H9 (cell line): ENCODE data around the gene TNIP1. TPM values are rescaled to one million over a fixed set of nuclear protein-coding genes. Genes with fewer than 3 reads are reported as not detected.

Experiments used
- DNase-seq: peaks from one replicate; pipeline ENCODE4 v3.0.0-alpha.2; 2017
- H2AFZ ChIP-seq: one replicate; pipeline ENCODE4 v1.6.1; 2013; ENCODE audit warnings: mild to moderate bottlenecking, low read length, control low read depth, moderate library complexity
- H2AK5ac ChIP-seq: 2 replicates; pipeline ENCODE4 v1.6.1; 2013; ENCODE audit warnings: low read length, control low read depth, mixed read lengths; ENCODE audit not compliant: insufficient read length
- H2BK120ac ChIP-seq: one replicate; pipeline ENCODE4 v1.6.1; 2013; ENCODE audit warnings: low read depth, mild to moderate bottlenecking, low read length, control low read depth, inconsistent platforms; ENCODE audit not compliant: poor library complexity, severe bottlenecking
- H2BK12ac ChIP-seq: 2 replicates; pipeline ENCODE4 v1.6.1; 2013; ENCODE audit warnings: low read length, control low read depth, mixed read lengths, low read depth; ENCODE audit not compliant: insufficient read length
- H2BK15ac ChIP-seq: 2 replicates; pipeline ENCODE4 v1.6.1; 2013; ENCODE audit warnings: low read depth, low read length, control low read depth
- H2BK20ac ChIP-seq: one replicate; pipeline ENCODE4 v1.6.1; 2013; ENCODE audit warnings: low read depth, mild to moderate bottlenecking, low read length, control low read depth, inconsistent platforms; ENCODE audit not compliant: poor library complexity, severe bottlenecking
- H2BK5ac ChIP-seq: 2 replicates; pipeline ENCODE4 v1.6.1; 2013; ENCODE audit warnings: low read length, control low read depth, mixed read lengths; ENCODE audit not compliant: insufficient read length
- H3K14ac ChIP-seq: 2 replicates; pipeline ENCODE4 v1.6.1; 2013; ENCODE audit warnings: low read length, control low read depth; ENCODE audit not compliant: insufficient read depth
- H3K18ac ChIP-seq: 2 replicates; pipeline ENCODE4 v1.6.1; 2013; ENCODE audit warnings: low read depth, mild to moderate bottlenecking, mixed read lengths, low read length, control low read depth; ENCODE audit not compliant: insufficient read length
- H3K23ac ChIP-seq: 2 replicates; pipeline ENCODE4 v1.6.1; 2013; ENCODE audit warnings: low read length, control low read depth, mixed read lengths, low read depth; ENCODE audit not compliant: insufficient read length
- H3K23me2 ChIP-seq: 2 replicates; pipeline ENCODE4 v1.6.1; 2013; ENCODE audit warnings: low read depth, mild to moderate bottlenecking, mixed read lengths, low read length, control low read depth; ENCODE audit not compliant: insufficient read length, poor library complexity, severe bottlenecking
- H3K27ac ChIP-seq: 2 replicates; pipeline ENCODE4 v1.5.1; 2013; ENCODE audit warnings: low read length, control low read depth, mixed read lengths, low read depth; ENCODE audit not compliant: insufficient read length
- H3K27me3 ChIP-seq: 2 replicates; pipeline ENCODE4 v1.6.1; 2013; ENCODE audit warnings: low read length, control low read depth, inconsistent platforms; ENCODE audit not compliant: insufficient read depth
- H3K4ac ChIP-seq: 2 replicates; pipeline ENCODE4 v1.6.1; 2013; ENCODE audit warnings: low read depth, mild to moderate bottlenecking, control low read depth, inconsistent platforms, low read length, moderate library complexity
- H3K4me1 ChIP-seq: 2 replicates; pipeline ENCODE4 v1.6.1; 2013; ENCODE audit warnings: low read length, control low read depth, inconsistent platforms; ENCODE audit not compliant: insufficient read depth
- H3K4me2 ChIP-seq: 2 replicates; pipeline ENCODE4 v1.6.1; 2013; ENCODE audit warnings: low read length, control low read depth, mixed read lengths; ENCODE audit not compliant: insufficient read length, insufficient read depth
- H3K56ac ChIP-seq: 2 replicates; pipeline ENCODE4 v1.6.1; 2013; ENCODE audit warnings: low read depth, mild to moderate bottlenecking, mixed read lengths, low read length, control low read depth; ENCODE audit not compliant: insufficient read length
- H3K79me1 ChIP-seq: 2 replicates; pipeline ENCODE4 v1.6.1; 2013; ENCODE audit warnings: low read depth, mild to moderate bottlenecking, moderate library complexity, low read length, control low read depth, inconsistent platforms; ENCODE audit not compliant: insufficient read depth, poor library complexity, severe bottlenecking
- H3K79me2 ChIP-seq: 2 replicates; pipeline ENCODE4 v1.6.1; 2013; ENCODE audit warnings: low read length, control low read depth, inconsistent platforms; ENCODE audit not compliant: insufficient read depth
- H3K9ac ChIP-seq: 2 replicates; pipeline ENCODE4 v1.6.1; 2013; ENCODE audit warnings: low read length, control low read depth, mixed read lengths; ENCODE audit not compliant: insufficient read length; ENCODE audit errors: extremely low read depth
- H3K9me3 ChIP-seq: one replicate; pipeline ENCODE4 v1.6.1; 2013; ENCODE audit warnings: low read depth, low read length, inconsistent platforms; ENCODE audit not compliant: control insufficient read depth
- H3T11ph ChIP-seq: one replicate; pipeline ENCODE4 v1.6.1; 2013; ENCODE audit warnings: mild to moderate bottlenecking, low read length, control low read depth, inconsistent platforms
- H4K20me1 ChIP-seq: one replicate; pipeline ENCODE4 v1.6.1; 2013; ENCODE audit not compliant: control insufficient read depth, insufficient read length, insufficient read depth
- H4K5ac ChIP-seq: 2 replicates; pipeline ENCODE4 v1.6.1; 2013; ENCODE audit warnings: low read depth, mild to moderate bottlenecking, mixed read lengths, low read length, control low read depth; ENCODE audit not compliant: insufficient read length
- H4K8ac ChIP-seq: replicated peaks from 2 replicates; pipeline ENCODE4 v1.6.1; 2013; ENCODE audit warnings: low read length, control low read depth, mixed read lengths, low read depth; ENCODE audit not compliant: insufficient read length
- H4K91ac ChIP-seq: 2 replicates; pipeline ENCODE4 v1.6.1; 2013; ENCODE audit warnings: low read depth, mild to moderate bottlenecking, moderate library complexity, mixed read lengths, low read length, control low read depth; ENCODE audit not compliant: insufficient read length
- H3K27ac Mint-ChIP-seq, 3 experiments: 2 replicates in 2 of 3; 3 replicates in 1 of 3; pipeline ENCODE4 v1.8.0; 2020 to 2021; ENCODE audit warnings: mixed read lengths in 3 of 3, mild to moderate bottlenecking in 1 of 3, moderate library complexity in 1 of 3
- H3K27me3 Mint-ChIP-seq: 2 replicates; pipeline ENCODE4 v1.8.0; 2021; ENCODE audit warnings: low read depth, mild to moderate bottlenecking, moderate library complexity, mixed read lengths
- H3K36me3 Mint-ChIP-seq, 3 experiments: 2 replicates in 2 of 3; 3 replicates in 1 of 3; pipeline ENCODE4 v1.8.0; 2020 to 2021; ENCODE audit warnings: low read depth in 3 of 3, mixed read lengths in 3 of 3; ENCODE audit not compliant: insufficient read depth in 1 of 3
- H3K4me1 Mint-ChIP-seq, 2 experiments: 2 replicates each; pipeline ENCODE4 v1.8.0; 2020; ENCODE audit warnings: mixed read lengths in 2 of 2
- H3K4me3 Mint-ChIP-seq, 2 experiments: 2 replicates in 1 of 2; 3 replicates in 1 of 2; pipeline ENCODE4 v1.8.0; 2020 to 2021; ENCODE audit warnings: mild to moderate bottlenecking in 2 of 2, mixed read lengths in 2 of 2, moderate library complexity in 1 of 2
- H3K9me3 Mint-ChIP-seq, 2 experiments: 2 replicates in 1 of 2; 3 replicates in 1 of 2; pipeline ENCODE4 v1.8.0; 2020; ENCODE audit warnings: mild to moderate bottlenecking in 2 of 2, mixed read lengths in 2 of 2, moderate library complexity in 1 of 2
- WGBS: extraction: QIAGEN DNeasy Blood & Tissue Kit; methylation state at CpG from one replicate; pipeline ENCODE4 v1.1.7; 2013; ENCODE audit warnings: missing lambda C conversion rate, low lambda C conversion rate, mixed read lengths; ENCODE audit not compliant: insufficient read length; ENCODE audit errors: extremely low coverage; 5-methylcytosine and 5-hydroxymethylcytosine counted together
- total RNA-seq: library from RNA; stranded (reverse); gene quantifications from 2 replicates; pipeline ENCODE4 v1.2.1, GENCODE V29; 2021
- TF ChIP-seq, protein P1 (sequence below): fragments of 200-600 bp; sonication (generic); conservative IDR thresholded peaks from 3 replicates; pipeline ENCODE4 v1.8.0; 2021; ENCODE audit warnings: antibody characterized with exemption, mild to moderate bottlenecking

Gene TNIP1
- total RNA-seq, 1 experiment from 2014 or later, result 40.8 TPM

GRCh38 chr5:151031554-151031953, 49.3 kb downstream of the TNIP1 start:
- Histone ChIP-seq H3K4me2 (no peak overlapping the region), H3K23me2 (no peaks in the 10 kb centered on the region), H3K4ac (no peak overlapping the region), H2BK120ac (no peak overlapping the region), H2BK5ac (no peak overlapping the region), H3K79me1 (no peaks in the 10 kb centered on the region), H3T11ph (no peak overlapping the region), H3K18ac (no peak overlapping the region), H2BK15ac (no peak overlapping the region), H3K56ac (no peak overlapping the region), H3K23ac (no peak overlapping the region), H3K4me1 (no peaks in the 10 kb centered on the region), H3K9me3 (no peaks in the 10 kb centered on the region), H4K8ac (no peak overlapping the region), H3K27ac (no peak overlapping the region), H4K20me1 (no peaks in the 10 kb centered on the region), H4K91ac (no peak overlapping the region), H3K9ac (no peak overlapping the region), H2AK5ac (no peak overlapping the region), H2BK20ac (no peak overlapping the region), H4K5ac (no peak overlapping the region), H2BK12ac (no peak overlapping the region), H3K14ac (no peak overlapping the region), H2AFZ (no peak overlapping the region), H3K27me3 (no peaks in the 10 kb centered on the region), H3K79me2 (no peaks in the 10 kb centered on the region)
- no peaks in the 10 kb centered on the region for H3K27me3 Mint-ChIP-seq
- H3K4me1 Mint-ChIP-seq, result no peaks in the 10 kb centered on the region
- TF ChIP-seq, protein P1, sequence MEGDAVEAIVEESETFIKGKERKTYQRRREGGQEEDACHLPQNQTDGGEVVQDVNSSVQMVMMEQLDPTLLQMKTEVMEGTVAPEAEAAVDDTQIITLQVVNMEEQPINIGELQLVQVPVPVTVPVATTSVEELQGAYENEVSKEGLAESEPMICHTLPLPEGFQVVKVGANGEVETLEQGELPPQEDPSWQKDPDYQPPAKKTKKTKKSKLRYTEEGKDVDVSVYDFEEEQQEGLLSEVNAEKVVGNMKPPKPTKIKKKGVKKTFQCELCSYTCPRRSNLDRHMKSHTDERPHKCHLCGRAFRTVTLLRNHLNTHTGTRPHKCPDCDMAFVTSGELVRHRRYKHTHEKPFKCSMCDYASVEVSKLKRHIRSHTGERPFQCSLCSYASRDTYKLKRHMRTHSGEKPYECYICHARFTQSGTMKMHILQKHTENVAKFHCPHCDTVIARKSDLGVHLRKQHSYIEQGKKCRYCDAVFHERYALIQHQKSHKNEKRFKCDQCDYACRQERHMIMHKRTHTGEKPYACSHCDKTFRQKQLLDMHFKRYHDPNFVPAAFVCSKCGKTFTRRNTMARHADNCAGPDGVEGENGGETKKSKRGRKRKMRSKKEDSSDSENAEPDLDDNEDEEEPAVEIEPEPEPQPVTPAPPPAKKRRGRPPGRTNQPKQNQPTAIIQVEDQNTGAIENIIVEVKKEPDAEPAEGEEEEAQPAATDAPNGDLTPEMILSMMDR, result no peak
- peaks cover 2 to 51% (median 28%) of the 10 kb centered on the region in 3 experiments for H3K36me3 Mint-ChIP-seq
- no CpG with 5 or more reads among the region's 11 CpGs for WGBS
- H3K27ac Mint-ChIP-seq, result no peak overlapping the region; a peak in 1 of 7 replicates
- no peak for DNase-seq
- H3K9me3 Mint-ChIP-seq, result no peaks in the 10 kb centered on the region; a peak in 1 of 5 replicates
- H3K4me3 Mint-ChIP-seq, result no peak overlapping the region
